HL-60 (cell line): ENCODE data around the gene JAK3.

Experiments
- DNase-seq, 2 experiments: peaks; one replicate each; pipeline ENCODE4 v3.0.0-alpha.2; 2010 to 2020; ENCODE audit warnings: low read depth in 1 of 2, low spot score in 1 of 2
- H3K27ac ChIP-seq: fragments of 250-450 bp; sonication (Bioruptor Pico); replicated peaks from 2 replicates; pipeline ENCODE4 v1.5.1; 2020; ENCODE audit warnings: mild to moderate bottlenecking, moderate library complexity
- H3K27me3 ChIP-seq: fragments of 250-450 bp; sonication (Bioruptor Pico); 2 replicates; pipeline ENCODE4 v1.5.1; 2021; ENCODE audit warnings: mild to moderate bottlenecking, moderate library complexity; ENCODE audit not compliant: insufficient read depth, poor library complexity, severe bottlenecking
- H3K4me3 ChIP-seq: replicated peaks from 2 replicates; pipeline ENCODE4 v1.5.1; 2011; ENCODE audit warnings: mild to moderate bottlenecking, control low read depth, low read length; ENCODE audit not compliant: insufficient read depth
- CTCF ChIP-seq: IDR thresholded peaks from one replicate; pipeline ENCODE4 v1.5.1; 2011; ENCODE audit warnings: low read length, control low read depth, inconsistent platforms; ENCODE audit not compliant: insufficient read depth
- GABPA ChIP-seq: IDR thresholded peaks from 2 replicates; pipeline ENCODE4 v1.6.1; 2012; ENCODE audit warnings: low read depth
- POLR2AphosphoS5 ChIP-seq: IDR thresholded peaks from 2 replicates; pipeline ENCODE4 v1.6.1; 2012; ENCODE audit warnings: low read depth
- REST ChIP-seq: IDR thresholded peaks from 2 replicates; pipeline ENCODE4 v1.6.1; 2012; ENCODE audit warnings: low read depth; ENCODE audit not compliant: insufficient replicate concordance
- SPI1 ChIP-seq: IDR thresholded peaks from 2 replicates; pipeline ENCODE4 v1.6.1; 2012; ENCODE audit warnings: low read depth, mild to moderate bottlenecking, borderline replicate concordance

JAK3 gene

GRCh38 chr19:17871032-17871877 is 23.5 kb upstream of the JAK3 start:
- TF ChIP-seq SPI1 (no peak), REST (no peak), GABPA (no peak), POLR2AphosphoS5 (no peak), CTCF (no peak)
- Histone ChIP-seq H3K27me3 (peaks cover 20% of the 10 kb centered on the region), H3K4me3 (no peak overlapping the region), H3K27ac (no peak overlapping the region)
- no peak for DNase-seq

GRCh38 chr19:17869114-17869608 is 21.4 kb upstream of the JAK3 start:
- peaks cover 18% of the 10 kb centered on the region for H3K27me3 ChIP-seq
- TF ChIP-seq CTCF (no peak), GABPA (no peak), SPI1 (no peak), REST (no peak), POLR2AphosphoS5 (no peak)
- no peak for DNase-seq
- no peak overlapping the region for H3K4me3 ChIP-seq
- H3K27ac ChIP-seq, result no peak overlapping the region

- peaks cover 15% of the 10 kb centered on the region for H3K27me3 ChIP-seq
- DNase-seq, result no peak
- no peak overlapping the region for H3K27ac ChIP-seq
- TF ChIP-seq REST (no peak), CTCF (no peak), POLR2AphosphoS5 (no peak), GABPA (no peak), SPI1 (no peak)
- no peak overlapping the region for H3K4me3 ChIP-seq
Measured at GRCh38 chr19:17868669-17869068, 20.9 kb upstream of the JAK3 start.
